Mesenchymal stem cell (in vitro differentiated cells and primary cell): ENCODE data around the gene B9D1.

ENCODE experiments used
- DNase-seq: peaks from one replicate; pipeline ENCODE4 v3.0.0-alpha.2; 2013
- H2AFZ ChIP-seq: one replicate; pipeline ENCODE4 v1.6.1; 2013; ENCODE audit warnings: low read depth, mild to moderate bottlenecking, control low read depth, inconsistent platforms, low read length, moderate library complexity
- H2AK5ac ChIP-seq: 2 replicates; pipeline ENCODE4 v1.6.1; 2013; ENCODE audit warnings: low read length, moderate library complexity, mild to moderate bottlenecking, inconsistent platforms; ENCODE audit not compliant: severe bottlenecking
- H2BK120ac ChIP-seq: one replicate; pipeline ENCODE4 v1.6.1; 2013; ENCODE audit warnings: low read depth, mild to moderate bottlenecking, inconsistent platforms, low read length, moderate library complexity
- H2BK12ac ChIP-seq, 2 experiments: one replicate each; pipeline ENCODE4 v1.6.1; 2013; ENCODE audit warnings: inconsistent platforms in 2 of 2, low read length in 2 of 2, mild to moderate bottlenecking in 2 of 2, moderate library complexity in 2 of 2, control low read depth in 1 of 2
- H2BK15ac ChIP-seq: one replicate; pipeline ENCODE4 v1.6.1; 2013; ENCODE audit warnings: mild to moderate bottlenecking, low read depth, inconsistent platforms; ENCODE audit not compliant: poor library complexity, severe bottlenecking
- H2BK5ac ChIP-seq: 2 replicates; pipeline ENCODE4 v1.6.1; 2013; ENCODE audit warnings: low read depth, mild to moderate bottlenecking, low read length, control low read depth, inconsistent platforms; ENCODE audit not compliant: poor library complexity, severe bottlenecking
- H3K14ac ChIP-seq, 2 experiments: one replicate each; pipeline ENCODE4 v1.6.1; 2013; ENCODE audit warnings: inconsistent platforms in 2 of 2, low read length in 2 of 2, control low read depth in 1 of 2, mild to moderate bottlenecking in 1 of 2, moderate library complexity in 1 of 2
- H3K18ac ChIP-seq, 2 experiments: one replicate each; pipeline ENCODE4 v1.6.1; 2013; ENCODE audit warnings: inconsistent platforms in 2 of 2, low read length in 2 of 2, control low read depth in 1 of 2, low read depth in 1 of 2, mild to moderate bottlenecking in 1 of 2
- H3K23ac ChIP-seq, 2 experiments: one replicate each; pipeline ENCODE4 v1.6.1; 2013; ENCODE audit warnings: inconsistent platforms in 2 of 2, low read length in 2 of 2, mild to moderate bottlenecking in 2 of 2, moderate library complexity in 2 of 2, control low read depth in 1 of 2
- H3K27ac ChIP-seq: 2 replicates; pipeline ENCODE4 v1.5.1; 2013; ENCODE audit warnings: mild to moderate bottlenecking, moderate library complexity, low read length, control low read depth, inconsistent platforms; ENCODE audit not compliant: poor library complexity, severe bottlenecking
- H3K27me3 ChIP-seq, 2 experiments: 2 replicates each; pipeline versions ENCODE4 v1.6.1 to v1.7.0; 2013; ENCODE audit warnings: low read length in 2 of 2, mild to moderate bottlenecking in 2 of 2, moderate library complexity in 2 of 2, control low read depth in 1 of 2, inconsistent platforms in 1 of 2; ENCODE audit not compliant: control insufficient read depth in 1 of 2, insufficient read depth in 1 of 2
- H3K36me3 ChIP-seq, 2 experiments: 2 replicates each; pipeline versions ENCODE4 v1.6.1 to v1.7.0; 2013; ENCODE audit warnings: low read length in 2 of 2, control low read depth in 1 of 2, inconsistent platforms in 1 of 2, low read depth in 1 of 2, mild to moderate bottlenecking in 1 of 2; ENCODE audit not compliant: insufficient read depth in 2 of 2, control insufficient read depth in 1 of 2
- H3K4ac ChIP-seq, 2 experiments: one replicate each; pipeline ENCODE4 v1.6.1; 2013; ENCODE audit warnings: inconsistent platforms in 2 of 2, low read length in 2 of 2, mild to moderate bottlenecking in 2 of 2, moderate library complexity in 2 of 2, control low read depth in 1 of 2, low read depth in 1 of 2
- H3K4me1 ChIP-seq: 2 replicates; pipeline ENCODE4 v1.6.1; 2013; ENCODE audit warnings: low read depth, low read length, control low read depth; ENCODE audit not compliant: control insufficient read depth, insufficient read depth
- H3K4me2 ChIP-seq: 2 replicates; pipeline ENCODE4 v1.6.1; 2013; ENCODE audit warnings: low read length, mild to moderate bottlenecking, inconsistent platforms; ENCODE audit not compliant: poor library complexity, severe bottlenecking
- H3K4me3 ChIP-seq, 2 experiments: 2 replicates each; pipeline versions ENCODE4 v1.5.1 to v1.7.0; 2013; ENCODE audit warnings: low read length in 2 of 2, mild to moderate bottlenecking in 2 of 2, control low read depth in 1 of 2, low read depth in 1 of 2; ENCODE audit not compliant: insufficient read depth in 1 of 2
- H3K79me1 ChIP-seq: replicated peaks from 2 replicates; pipeline ENCODE4 v1.6.1; 2013; ENCODE audit warnings: mild to moderate bottlenecking, control low read depth, low read length, inconsistent platforms; ENCODE audit not compliant: poor library complexity, severe bottlenecking
- H3K9ac ChIP-seq: 2 replicates; pipeline ENCODE4 v1.7.0; 2013; ENCODE audit warnings: mild to moderate bottlenecking, low read length, moderate library complexity
- H3K9me3 ChIP-seq: 2 replicates; pipeline ENCODE4 v1.7.0; 2013; ENCODE audit warnings: mild to moderate bottlenecking, low read length; ENCODE audit not compliant: control insufficient read depth
- H4K8ac ChIP-seq: one replicate; pipeline ENCODE4 v1.6.1; 2013; ENCODE audit warnings: inconsistent platforms, mild to moderate bottlenecking, low read length, moderate library complexity
- H4K91ac ChIP-seq: one replicate; pipeline ENCODE4 v1.6.1; 2013; ENCODE audit warnings: mild to moderate bottlenecking, low read length, inconsistent platforms
- WGBS: methylation state at CpG from one replicate; pipeline ENCODE4 v1.1.7; 2013; ENCODE audit warnings: mixed read lengths; 5-methylcytosine and 5-hydroxymethylcytosine counted together

B9D1 gene

GRCh38 chr17:19302791-19303331, 59.7 kb downstream of the B9D1 start:
- 82% methylated on average over 9 of the region's 9 CpGs for WGBS
- H2AK5ac ChIP-seq, result peak overlapping the region; percentile 21

GRCh38 chr17:19301973-19302372, 60.5 kb downstream of the B9D1 start:
- no peak overlapping the region for H3K4me2 ChIP-seq
- H2BK5ac ChIP-seq, result no peak overlapping the region
- no peak overlapping the region for H3K4ac ChIP-seq
- no peak overlapping the region for H3K18ac ChIP-seq
- no peak overlapping the region for H2BK12ac ChIP-seq
- no peak for DNase-seq
- peaks cover 41% of the 10 kb centered on the region for H3K79me1 ChIP-seq
- H2AK5ac ChIP-seq, result no peak overlapping the region
- H4K8ac ChIP-seq, result no peak overlapping the region
- H2AFZ ChIP-seq, result no peak overlapping the region
- WGBS, result over 99% methylated on average over 9 of the region's 9 CpGs
- H3K27me3 ChIP-seq, result no peaks in the 10 kb centered on the region
- no peak overlapping the region for H3K14ac ChIP-seq
- no peak overlapping the region for H3K27ac ChIP-seq
- H3K4me3 ChIP-seq, result no peak overlapping the region
- H3K23ac ChIP-seq, result no peak overlapping the region
- no peak overlapping the region for H2BK120ac ChIP-seq
- peaks cover 20% of the 10 kb centered on the region for H3K4me1 ChIP-seq
- no peaks in the 10 kb centered on the region for H3K9me3 ChIP-seq
- no peak overlapping the region for H4K91ac ChIP-seq
- H2BK15ac ChIP-seq, result no peak overlapping the region
- H3K36me3 ChIP-seq, result peaks cover 27 to 31% of the 10 kb centered on the region in 2 experiments
- no peak overlapping the region for H3K9ac ChIP-seq

More at GRCh38 chr17:19302791-19303331, 59.7 kb downstream of the B9D1 start:
- peaks cover 17% of the 10 kb centered on the region for H3K4me1 ChIP-seq
- H3K4ac ChIP-seq, result no peak overlapping the region
- no peak overlapping the region for H2AFZ ChIP-seq
- no peak overlapping the region for H4K91ac ChIP-seq
- H3K36me3 ChIP-seq, result peaks cover 27 to 35% of the 10 kb centered on the region in 2 experiments
- no peak overlapping the region for H3K27ac ChIP-seq
- H3K14ac ChIP-seq, result peak overlapping the region in 1 of 2 experiments; percentile 63
- H3K4me3 ChIP-seq, result no peak overlapping the region
- DNase-seq, result no peak
- no peak overlapping the region for H2BK120ac ChIP-seq
- H2BK15ac ChIP-seq, result no peak overlapping the region
- peak overlapping the region; percentile 49 for H3K9ac ChIP-seq
- H3K18ac ChIP-seq, result peak overlapping the region in 1 of 2 experiments; percentile 60
- H3K4me2 ChIP-seq, result no peak overlapping the region
- peaks cover 37% of the 10 kb centered on the region for H3K79me1 ChIP-seq
- no peaks in the 10 kb centered on the region for H3K9me3 ChIP-seq
- H3K27me3 ChIP-seq, result no peaks in the 10 kb centered on the region
- H2BK5ac ChIP-seq, result no peak overlapping the region
- H4K8ac ChIP-seq, result no peak overlapping the region
- no peak overlapping the region for H3K23ac ChIP-seq
- peak overlapping the region; percentile 0 to 73 for H2BK12ac ChIP-seq

- no peaks in the 10 kb centered on the region for H3K27me3 ChIP-seq
- peaks cover 20% of the 10 kb centered on the region for H3K4me1 ChIP-seq
- no peak overlapping the region for H2AFZ ChIP-seq
- H3K4me3 ChIP-seq, result no peak overlapping the region
- peaks cover 27 to 32% of the 10 kb centered on the region in 2 experiments for H3K36me3 ChIP-seq
- no peak overlapping the region for H3K14ac ChIP-seq
- H3K79me1 ChIP-seq, result peaks cover 41% of the 10 kb centered on the region
- H2BK5ac ChIP-seq, result no peak overlapping the region
- no peak for DNase-seq
- no peak overlapping the region for H2BK15ac ChIP-seq
- H3K9ac ChIP-seq, result no peak overlapping the region
- no peak overlapping the region for H4K8ac ChIP-seq
- H2AK5ac ChIP-seq, result no peak overlapping the region
- H3K4me2 ChIP-seq, result no peak overlapping the region
- no peaks in the 10 kb centered on the region for H3K9me3 ChIP-seq
- no peak overlapping the region for H3K18ac ChIP-seq
- H2BK12ac ChIP-seq, result no peak overlapping the region
- H3K23ac ChIP-seq, result no peak overlapping the region
- H3K4ac ChIP-seq, result no peak overlapping the region
- H2BK120ac ChIP-seq, result no peak overlapping the region
- WGBS, result 92% methylated on average over 5 of the region's 5 CpGs
- H4K91ac ChIP-seq, result no peak overlapping the region
- H3K27ac ChIP-seq, result no peak overlapping the region
Observed at GRCh38 chr17:19301274-19301951, 61.1 kb downstream of the B9D1 start.

GRCh38 chr17:19299866-19300265, 62.7 kb downstream of the B9D1 start:
- no peaks in the 10 kb centered on the region for H3K9me3 ChIP-seq

More at GRCh38 chr17:19299866-19300265, 62.7 kb downstream of the B9D1 start:
- Histone ChIP-seq H2BK120ac (no peak overlapping the region), H3K27ac (no peak overlapping the region), H3K4me3 (no peak overlapping the region), H3K27me3 (no peaks in the 10 kb centered on the region), H2BK12ac (peak overlapping the region in 1 of 2 experiments; percentile 21), H2AFZ (no peak overlapping the region), H4K8ac (no peak overlapping the region), H4K91ac (no peak overlapping the region), H2AK5ac (no peak overlapping the region), H3K9ac (no peak overlapping the region), H3K36me3 (peaks cover 22 to 24% of the 10 kb centered on the region in 2 experiments), H3K18ac (no peak overlapping the region), H3K79me1 (peaks cover 38% of the 10 kb centered on the region), H3K4ac (no peak overlapping the region), H3K4me1 (peaks cover 20% of the 10 kb centered on the region), H2BK15ac (no peak overlapping the region), H2BK5ac (no peak overlapping the region), H3K4me2 (no peak overlapping the region), H3K14ac (peak overlapping the region in 1 of 2 experiments; percentile 18), H3K23ac (no peak overlapping the region)
- WGBS, result 99% methylated on average over 7 of the region's 7 CpGs
- no peak for DNase-seq
